GM12878 (cell line): ENCODE results near the gene NUP93. TPM values are rescaled to one million over a fixed set of nuclear protein-coding genes. Genes with fewer than 3 reads are reported as not detected.

Source experiments
- ATAC-seq: fragments of 200-7000 bp; cut with Tn5 transposase; 3 replicates; pipeline ENCODE4 v1.9.1; 2020; ENCODE audit warnings: mild to moderate bottlenecking, moderate library complexity
- BruUV-seq: library from RNA; stranded (reverse); fragments of 400-500 nt; replicated peaks from 2 replicates; lab custom pipeline; 2021; lab: Mats Ljungman, UMichigan
- CTCF ChIA-PET: fragments of 300-600 bp; sonication (Branson Sonifier 250); formaldehyde crosslinking; extraction: SDS; loops from one replicate; lab custom pipeline; 2021; ENCODE audit warnings: inconsistent platforms; lab: Yijun Ruan, JAX
- POLR2A ChIA-PET: fragments of 350-600 bp; formaldehyde crosslinking; extraction: SDS; loops from one replicate; lab custom pipeline; 2021; ENCODE audit warnings: inconsistent platforms; lab: Charles Lee
- RAD21 ChIA-PET: fragments of 300-600 bp; sonication (Branson Sonifier 250); formaldehyde crosslinking; loops from one replicate; lab custom pipeline; 2023; ENCODE audit warnings: antibody characterized with exemption; ENCODE audit not compliant: unreplicated experiment; lab: Charles Lee
- SMC1A ChIA-PET: fragments of 300-600 bp; sonication (Branson Sonifier 250); formaldehyde crosslinking; loops from one replicate; lab custom pipeline; 2023; ENCODE audit not compliant: unreplicated experiment, uncharacterized antibody; lab: Charles Lee
- DNase-seq: peaks from one replicate; pipeline ENCODE4 v3.0.0-alpha.2; 2011; ENCODE audit warnings: low read depth, low spot score
- FAIRE-seq: peaks from 3 replicates; lab custom pipeline; 2011; peaks lifted over from hg19 to GRCh38; lab: Jason Lieb, UNC
- H2AFZ ChIP-seq: 2 replicates; pipeline ENCODE4 v1.6.0; 2011; ENCODE audit warnings: low read depth, low read length, control low read depth; ENCODE audit not compliant: control insufficient read depth
- H3K27ac ChIP-seq: 2 replicates; pipeline ENCODE4 v1.5.1; 2011; ENCODE audit warnings: control low read depth; ENCODE audit not compliant: control insufficient read depth, insufficient read depth
- H3K27me3 ChIP-seq, 2 experiments: replicated peaks in 1 of 2; 2 replicates each; pipeline versions ENCODE4 v1.6.0 to v1.6.1; 2011; ENCODE audit warnings: low read length in 1 of 2; ENCODE audit not compliant: control insufficient read depth in 2 of 2, insufficient read depth in 2 of 2
- H3K36me3 ChIP-seq, 2 experiments: 2 replicates each; pipeline ENCODE4 v1.5.1; 2011; ENCODE audit warnings: low read length in 1 of 2; ENCODE audit not compliant: control insufficient read depth in 2 of 2, insufficient read depth in 2 of 2
- H3K4me1 ChIP-seq: 2 replicates; pipeline ENCODE4 v1.6.1; 2011; ENCODE audit warnings: mild to moderate bottlenecking, low read length, moderate library complexity, mixed read lengths; ENCODE audit not compliant: control insufficient read depth, insufficient read depth
- H3K4me2 ChIP-seq: 2 replicates; pipeline ENCODE4 v1.6.0; 2011; ENCODE audit warnings: control low read depth; ENCODE audit not compliant: control insufficient read depth, insufficient read depth
- H3K4me3 ChIP-seq: fragments of 200-600 bp; sonication (generic); 2 replicates; pipeline ENCODE4 v1.5.1; 2016
- H3K79me2 ChIP-seq: 2 replicates; pipeline ENCODE4 v1.6.0; 2011; ENCODE audit warnings: low read length; ENCODE audit not compliant: control insufficient read depth, insufficient read depth
- H3K9ac ChIP-seq: 2 replicates; pipeline ENCODE4 v1.8.0; 2011; ENCODE audit warnings: low read length, control low read depth, mixed read lengths; ENCODE audit not compliant: control insufficient read depth, insufficient read depth
- H3K9me3 ChIP-seq: replicated peaks from 3 replicates; pipeline ENCODE4 v1.5.1; 2011; ENCODE audit warnings: mild to moderate bottlenecking, low read length; ENCODE audit not compliant: control insufficient read depth, insufficient read depth
- H4K20me1 ChIP-seq: 2 replicates; pipeline ENCODE4 v1.6.0; 2011; ENCODE audit not compliant: control insufficient read depth, insufficient read depth
- CREB1 ChIP-seq: IDR thresholded peaks from 2 replicates; pipeline ENCODE4 v1.6.1; 2012; ENCODE audit warnings: low read depth, mild to moderate bottlenecking, inconsistent platforms
- HDAC2 ChIP-seq: fragments of 200-600 bp; sonication (generic); IDR thresholded peaks from 2 replicates; pipeline ENCODE4 v1.6.1; 2017
- MEF2A ChIP-seq: IDR thresholded peaks from 2 replicates; pipeline ENCODE4 v1.6.1; 2011; ENCODE audit warnings: low read depth, mild to moderate bottlenecking, low read length, moderate library complexity; ENCODE audit not compliant: insufficient read depth
- MYB ChIP-seq: fragments of 150-350 bp; IDR thresholded peaks from 2 replicates; pipeline ENCODE4 v1.6.1; 2014; ENCODE audit warnings: mild to moderate bottlenecking, low read depth, low read length, borderline replicate concordance
- PML ChIP-seq: IDR thresholded peaks from 2 replicates; pipeline ENCODE4 v1.6.1; 2012; ENCODE audit warnings: low read length, inconsistent platforms
- PRDM15 ChIP-seq: fragments of 450-650 bp; formaldehyde crosslinking; IDR thresholded peaks from 2 replicates; pipeline ENCODE4 v1.4.0; 2020; ENCODE audit warnings: mild to moderate bottlenecking, moderate library complexity
- RUNX3 ChIP-seq: IDR thresholded peaks from 2 replicates; pipeline ENCODE4 v1.6.1; 2012; ENCODE audit warnings: low read length, inconsistent platforms
- SMAD1 ChIP-seq: fragments of 450-650 bp; IDR thresholded peaks from 2 replicates; pipeline ENCODE4 v1.6.1; 2018; ENCODE audit warnings: mild to moderate bottlenecking, low read depth; ENCODE audit not compliant: partially characterized antibody
- SUPT20H ChIP-seq: IDR thresholded peaks from 2 replicates; pipeline ENCODE4 v1.6.1; 2011; ENCODE audit warnings: low read depth, mild to moderate bottlenecking, low read length, moderate library complexity, borderline replicate concordance; ENCODE audit not compliant: control insufficient read depth
- TCF3 ChIP-seq: IDR thresholded peaks from 2 replicates; pipeline ENCODE4 v1.6.1; 2012; ENCODE audit warnings: low read depth, mild to moderate bottlenecking, low read length, borderline replicate concordance; ENCODE audit not compliant: insufficient read depth
- TCF7 ChIP-seq: IDR thresholded peaks from 2 replicates; pipeline ENCODE4 v1.6.1; 2014; ENCODE audit warnings: antibody characterized with exemption, borderline replicate concordance
- ZBTB40 ChIP-seq: fragments of 450-650 bp; IDR thresholded peaks from 2 replicates; pipeline ENCODE4 v1.6.1; 2016; ENCODE audit warnings: mild to moderate bottlenecking, moderate library complexity, borderline replicate concordance
- ZNF207 ChIP-seq: fragments of 450-650 bp; IDR thresholded peaks from 2 replicates; pipeline ENCODE4 v1.6.1; 2014; ENCODE audit warnings: antibody characterized with exemption, mild to moderate bottlenecking, borderline replicate concordance
- WGBS: methylation state at CpG from one replicate; pipeline ENCODE4 v1.1.6; 2016; ENCODE audit warnings: low lambda C conversion rate; ENCODE audit not compliant: insufficient replicate concordance, insufficient coverage; ENCODE audit errors: missing lambda C conversion rate; 5-methylcytosine and 5-hydroxymethylcytosine counted together
- in situ Hi-C: fragments of 300-500 bp; cut with MboI; formaldehyde crosslinking; loops from 9 replicates; pipeline ENCODE4 v1.14.3; 2018; ENCODE audit warnings: mixed read lengths
- intact Hi-C: fragments of 100-400 bp; cut with micrococcal nuclease; formaldehyde crosslinking; loops from one replicate; pipeline ENCODE4 v1.14.2; 2022; ENCODE audit not compliant: unreplicated experiment
- polyA plus RNA-seq, 11 experiments: library from polyadenylated mRNA; depleted of rRNA in 4 of 11; unstranded in 6 of 11; stranded (reverse) in 5 of 11; fragments of >200 nt; fragmentation: Nextera tagmentation in 4 of 11; fragmentation: Illumina TruSeq in 1 of 11; extraction: Ambion mirVana in 4 of 11; extraction: Trizol in 1 of 11; gene quantifications; 1 replicate in 1 of 11; 2 replicates in 10 of 11; pipeline versions ENCODE4 v1.2.1 to v1.2.3, GENCODE V29; 2011 to 2016; ENCODE audit warnings: inconsistent platforms in 2 of 11, missing spikeins in 2 of 11, low read depth in 1 of 11
- total RNA-seq, 4 experiments: library from RNA; depleted of rRNA in 3 of 4; stranded (reverse); fragments of >200 nt in 3 of 4; fragmentation: Illumina TruSeq in 1 of 4; extraction: Trizol in 1 of 4; gene quantifications; 2 replicates each; pipeline versions ENCODE4 v1.2.1 to v1.2.3, GENCODE V29; 2013 to 2021

Gene NUP93
- total and polyA plus RNA-seq, 10 of the 15 experiments (the other 5 are each of a cell fraction or from before 2014, with no cell fraction given), result 82.2 to 175 (median 101) TPM

- TF ChIP-seq TCF3 (no peak), PRDM15 (CRISPR knock-in tag) (no peak), TCF7 (no peak), HDAC2 (no peak), SMAD1 (no peak)
Measured at GRCh38 chr16:56870276-56870888, 140.5 kb downstream of the NUP93 start (continued).

GRCh38 chr16:56871172-56871593 is 141.3 kb downstream of the NUP93 start:
- no TSS peak for BruUV-seq
- CTCF ChIA-PET, result interaction anchor here (0.8 to 1.1 kb wide), 4 partner anchors 53 to 93 kb away, joined by 3 to 6 read pairs (median 4); no protein-coding TSS in a partner anchor
- H3K4me2 ChIP-seq, result peak overlapping the region; percentile 23; the same call in 1 of the 2 replicates
- no peak for TF ChIP-seq SUPT20H
- no peak for TF ChIP-seq ZNF207
- peak; percentile 92 for TF ChIP-seq RUNX3
- no peak for TF ChIP-seq MYB
- TF ChIP-seq CREB1, result 0 out of 2 replicates have a peak, but pooled peaks have one; percentile 54
- TF ChIP-seq PML, result no peak
- peak; percentile 90 for TF ChIP-seq MEF2A
- TF ChIP-seq ZBTB40, result no peak

More at GRCh38 chr16:56871172-56871593, 141.3 kb downstream of the NUP93 start:
- peak; percentile 49 for DNase-seq
- no peak overlapping the region for H3K27ac ChIP-seq
- H3K79me2 ChIP-seq, result no peaks in the 10 kb centered on the region
- 22% methylated on average over 7 of the region's 7 CpGs for WGBS
- FAIRE-seq, result peak; percentile 56
- H3K9ac ChIP-seq, result no peak overlapping the region
- H3K27me3 ChIP-seq, result no peaks in the 10 kb centered on the region
- H2AFZ ChIP-seq, result no peak overlapping the region
- intact Hi-C loops (loop anchor here (2.0 kb wide), 3 partner anchors 18 to 68 kb away; no protein-coding TSS in a partner anchor), in situ Hi-C loops (no loop called here)
- H3K4me1 ChIP-seq, result peaks cover 40% of the 10 kb centered on the region
- ATAC-seq, result peak; percentile 70
- H4K20me1 ChIP-seq, result no peaks in the 10 kb centered on the region
- RAD21 ChIA-PET, result interaction anchor here (0.7 to 1.6 kb wide), 5 partner anchors 40 to 79 kb away, joined by 3 read pairs; no protein-coding TSS in a partner anchor
- POLR2A ChIA-PET, result interaction anchor here (1.2 kb wide), 1 partner anchor 62 kb away, joined by 4 read pairs; no protein-coding TSS in a partner anchor
- no peaks in the 10 kb centered on the region for H3K9me3 ChIP-seq
- no peaks in the 10 kb centered on the region for H3K36me3 ChIP-seq
- 0 out of 2 replicates have a peak overlapping the region, but pooled peaks have one; percentile 0 for H3K4me3 ChIP-seq
- SMC1A ChIA-PET, result interaction anchor here (0.6 to 1.6 kb wide), 7 partner anchors 22 to 175 kb away, joined by 3 to 8 read pairs (median 4); no protein-coding TSS in a partner anchor
